ENCODE data around the gene TRPM8. TPM values are rescaled to one million over a fixed set of nuclear protein-coding genes. Genes with fewer than 3 reads are reported as not detected.
A peak's percentile ranks its signal among the peaks of the same experiment; 100 is the strongest.

The TRPM8 gene
- total and polyA plus RNA-seq, 8 donors = not detected

DNA sequence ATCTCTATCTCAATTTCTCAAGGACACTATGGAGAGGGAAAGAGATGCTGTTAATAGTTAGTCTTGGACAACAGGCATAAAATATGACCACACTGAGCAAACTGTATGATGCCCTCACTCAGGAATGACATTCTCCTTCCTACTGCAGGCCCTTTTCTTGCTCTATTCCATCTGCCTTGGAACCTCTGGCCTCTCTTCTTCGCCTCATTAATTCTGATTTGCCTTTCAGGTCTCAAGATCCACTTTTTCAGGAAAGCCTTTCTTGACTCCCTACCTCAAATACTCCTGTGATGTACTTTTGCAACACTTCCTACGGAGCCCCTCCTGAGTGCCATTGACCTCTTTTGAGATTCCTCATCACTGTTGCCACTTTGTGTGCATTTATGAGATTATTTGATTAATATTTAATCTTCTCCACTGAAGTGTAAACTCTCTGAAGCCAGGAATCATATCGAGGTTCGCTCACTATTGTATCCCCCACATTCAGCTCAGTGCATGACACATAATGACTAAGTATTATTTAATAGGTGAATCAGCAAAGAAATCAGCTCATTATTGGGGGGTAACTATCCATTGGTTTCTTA is 112.1 kb downstream of the TRPM8 start:
- intact Hi-C loops (cut with DNase I; ENCODE audit: low total_unique reads) = no loop called here
- H3K9me3 ChIP-seq = peaks cover 0 to 16% (median 10%) of the 10 kb centered on the region in 4 donors
- DNase-seq = no peak
- no peak overlapping the region for H3K27ac ChIP-seq
- no peak overlapping the region for H3K4me3 ChIP-seq
- TF ChIP-seq POLR2A (IDR thresholded peaks at IDR 0.05) (no peak), CTCF (IDR thresholded peaks at IDR 0.05) (no peak), POLR2AphosphoS5 (IDR thresholded peaks at IDR 0.05) (no peak), EP300 (IDR thresholded peaks at IDR 0.05) (no peak)
- H3K4me1 ChIP-seq = peaks cover 0 to 15% (median 7%) of the 10 kb centered on the region in 4 donors
- no peaks in the 10 kb centered on the region for H3K36me3 ChIP-seq
- 60 to 72% (median 66%) methylated on average over 4 of the region's 4 CpGs for WGBS, 5 donors
- H3K27me3 ChIP-seq = peaks cover 0 to 18% (median 0%) of the 10 kb centered on the region in 3 donors

DNA sequence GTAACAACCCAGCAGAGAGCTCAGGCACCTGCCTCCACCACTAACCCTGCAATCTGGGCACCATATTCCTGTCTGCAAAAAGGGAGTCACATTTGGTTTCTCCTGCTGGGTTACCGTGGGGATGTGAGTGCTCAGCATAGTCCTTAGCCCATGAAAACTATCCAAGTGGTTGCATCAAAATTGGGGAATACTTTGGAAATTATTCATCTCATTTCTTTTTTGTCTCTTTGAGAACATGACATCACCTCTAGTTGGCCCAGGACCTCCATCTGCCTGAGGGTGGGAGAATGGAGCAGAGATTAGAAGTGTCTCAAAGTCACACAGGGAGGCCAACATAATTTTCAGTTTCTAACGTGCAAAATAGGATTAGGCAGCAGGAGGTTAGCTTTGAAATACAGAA is 114.0 kb downstream of the TRPM8 start:
- no peaks in the 10 kb centered on the region for H3K36me3 ChIP-seq
- peaks cover 0 to 1% (median 0%) of the 10 kb centered on the region in 4 donors for H3K4me1 ChIP-seq
- no peak for DNase-seq
- no peak overlapping the region for H3K4me3 ChIP-seq
- TF ChIP-seq POLR2AphosphoS5 (IDR thresholded peaks at IDR 0.05) = no peak
- H3K27me3 ChIP-seq = peaks cover 0 to 18% (median 0%) of the 10 kb centered on the region in 3 donors
- peaks cover 0 to 33% (median 16%) of the 10 kb centered on the region in 4 donors for H3K9me3 ChIP-seq
- intact Hi-C loops (cut with DNase I; ENCODE audit: low total_unique reads) = no loop called here
- 47 to 68% (median 57%) methylated on average over 2 of the region's 2 CpGs for WGBS, 5 donors
- H3K27ac ChIP-seq = no peak overlapping the region

DNA sequence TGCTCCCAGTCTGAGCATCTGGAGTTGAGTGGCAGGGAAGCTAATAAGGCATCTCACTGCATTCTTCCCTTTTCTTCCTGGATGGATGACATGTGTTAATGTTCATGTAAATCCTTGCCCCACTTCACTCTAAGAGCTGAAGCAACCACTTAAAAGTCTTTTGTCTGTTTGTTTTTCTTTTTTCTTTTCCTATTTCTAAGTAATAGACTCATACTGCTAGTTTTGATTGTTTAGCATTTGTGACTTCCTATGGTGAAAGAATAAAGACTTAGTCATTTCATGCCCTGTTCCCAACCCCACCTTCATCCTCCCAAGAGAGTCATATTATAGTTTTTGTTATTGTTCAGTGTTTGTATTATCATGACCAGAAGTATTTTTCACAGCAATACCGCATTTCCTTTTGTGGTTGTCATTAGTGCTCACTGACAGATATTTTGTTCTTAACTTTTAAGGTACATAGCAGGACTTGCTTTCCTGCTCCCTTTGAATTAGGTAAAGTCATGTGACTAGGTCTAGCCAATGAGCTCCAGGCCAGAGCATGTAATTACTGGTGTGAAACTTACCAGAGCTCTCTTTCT is 115.2 kb downstream of the TRPM8 start:
- WGBS, 5 donors = 78 to 91% (median 82%) methylated on average over 1 of the region's 1 CpG
- intact Hi-C loops (cut with DNase I; ENCODE audit: low total_unique reads) = no loop called here
- Histone ChIP-seq H3K4me3 (no peak overlapping the region), H3K4me1 (no peaks in the 10 kb centered on the region), H3K9me3 (peaks cover 0 to 42% (median 16%) of the 10 kb centered on the region in 4 donors), H3K27me3 (peaks cover 0 to 13% (median 0%) of the 10 kb centered on the region in 3 donors), H3K36me3 (no peaks in the 10 kb centered on the region), H3K27ac (no peak overlapping the region)
- peak in 1 of 2 donors; percentile 7 for DNase-seq
- TF ChIP-seq CTCF (IDR thresholded peaks at IDR 0.05) (no peak), EP300 (IDR thresholded peaks at IDR 0.05) (no peak), POLR2A (IDR thresholded peaks at IDR 0.05) (no peak), POLR2AphosphoS5 (IDR thresholded peaks at IDR 0.05) (no peak)

DNA sequence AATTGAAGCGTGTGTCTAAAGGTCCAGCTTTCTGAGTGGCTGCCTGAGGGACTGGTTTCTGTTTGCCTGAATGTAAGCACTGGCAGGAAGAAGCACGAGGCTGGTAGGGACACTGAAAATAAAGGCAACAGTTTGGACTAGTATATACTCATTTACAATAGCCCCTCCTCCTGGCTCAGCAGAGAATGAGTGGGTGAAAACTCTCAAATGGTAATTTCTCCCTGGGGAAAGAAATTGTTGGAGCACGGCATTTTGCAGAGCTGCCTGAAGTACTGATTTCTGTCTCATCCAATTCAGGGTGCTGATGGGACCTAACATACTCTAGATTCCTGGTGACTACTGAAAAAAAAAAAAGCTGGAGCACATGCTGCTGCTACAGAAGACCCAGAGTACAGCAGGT is 116.0 kb downstream of the TRPM8 start:
- no peak for TF ChIP-seq POLR2A (IDR thresholded peaks at IDR 0.05)
- TF ChIP-seq CTCF (IDR thresholded peaks at IDR 0.05) = no peak
- TF ChIP-seq POLR2AphosphoS5 (IDR thresholded peaks at IDR 0.05) = no peak
- TF ChIP-seq EP300 (IDR thresholded peaks at IDR 0.05) = no peak
- Histone ChIP-seq H3K4me3 (no peak overlapping the region), H3K27ac (no peak overlapping the region), H3K9me3 (peaks cover 0 to 42% (median 16%) of the 10 kb centered on the region in 4 donors), H3K36me3 (no peaks in the 10 kb centered on the region), H3K27me3 (peaks cover 0 to 5% (median 0%) of the 10 kb centered on the region in 3 donors), H3K4me1 (no peaks in the 10 kb centered on the region)
- no peak for DNase-seq
- intact Hi-C loops (cut with DNase I; ENCODE audit: low total_unique reads) = no loop called here
- 69 to 80% (median 77%) methylated on average over 3 of the region's 3 CpGs for WGBS, 5 donors

DNA sequence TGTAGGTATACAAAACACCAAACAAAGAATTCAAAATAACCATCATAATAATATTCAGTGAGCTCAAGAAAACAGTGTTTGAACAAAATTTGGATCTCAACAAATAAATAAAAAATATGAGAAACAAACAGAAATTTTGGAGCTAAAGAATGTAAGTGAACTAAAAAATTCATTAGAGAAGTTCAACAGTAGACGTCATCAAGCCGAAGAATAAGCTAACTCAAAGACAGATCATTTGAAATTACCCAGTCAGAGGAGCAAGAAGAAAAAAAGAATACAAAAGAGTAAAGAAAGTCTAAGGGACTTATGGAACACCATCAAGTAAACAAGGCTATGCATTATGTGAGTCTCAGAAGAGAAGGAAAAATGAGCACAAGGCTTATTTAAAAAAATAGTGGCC is 116.7 kb downstream of the TRPM8 start:
- no peaks in the 10 kb centered on the region for H3K4me1 ChIP-seq
- H3K27ac ChIP-seq = no peak overlapping the region
- intact Hi-C loops (cut with DNase I; ENCODE audit: low total_unique reads) = no loop called here
- no peak for TF ChIP-seq EP300 (IDR thresholded peaks at IDR 0.05)
- TF ChIP-seq POLR2A (IDR thresholded peaks at IDR 0.05) = no peak
- TF ChIP-seq POLR2AphosphoS5 (IDR thresholded peaks at IDR 0.05) = no peak
- no peak for TF ChIP-seq CTCF (IDR thresholded peaks at IDR 0.05)
- no peaks in the 10 kb centered on the region for H3K27me3 ChIP-seq
- H3K4me3 ChIP-seq = no peak overlapping the region
- 76 to 95% (median 95%) methylated on average over 2 of the region's 2 CpGs for WGBS, 5 donors
- H3K36me3 ChIP-seq = no peaks in the 10 kb centered on the region
- no peak for DNase-seq
- peaks cover 0 to 42% (median 16%) of the 10 kb centered on the region in 4 donors for H3K9me3 ChIP-seq

Data from stomach (tissue), 9 donors.